Measurements from ENCODE around the gene SCFD1.
"Not testable (repeated sequence)": the region's sequence is repeated elsewhere in the genome, so short reads cannot be mapped to it uniquely, and the experiment has no call there.

SCFD1 gene

GRCh38 chr14:30621940-30622830, at the start of gene SCFD1:
Gene SCFD1 (plus strand): TSS chr14:30622319. CDS start chr14:30622339, 20 bp downstream.
- DNase-seq (ENCODE audit: low read depth, low spot score) = peak; percentile 97

GRCh38 chr14:30572771-30573170, 49.3 kb upstream of the SCFD1 start:
- no peak for DNase-seq (ENCODE audit: low read depth, low spot score)

GRCh38 chr14:30573226-30573814, 48.8 kb upstream of the SCFD1 start:
- peak; percentile 26 for DNase-seq (ENCODE audit: low read depth, low spot score)

GRCh38 chr14:30573966-30574365, 48.2 kb upstream of the SCFD1 start:
- no peak for DNase-seq (ENCODE audit: low read depth, low spot score)

- DNase-seq (ENCODE audit: low read depth, low spot score) = not testable (repeated sequence)
These were observed 47.3 kb upstream of the SCFD1 start for GRCh38 chr14:30574777-30575176.

- DNase-seq (ENCODE audit: low read depth, low spot score) = not testable (repeated sequence)
These were observed 45.8 kb upstream of the SCFD1 start for GRCh38 chr14:30576333-30576732.

GRCh38 chr14:30580616-30581282, 41.4 kb upstream of the SCFD1 start:
- peak; percentile 27 for DNase-seq (ENCODE audit: low read depth, low spot score)

GRCh38 chr14:30581283-30581625, 40.9 kb upstream of the SCFD1 start:
- no peak for DNase-seq (ENCODE audit: low read depth, low spot score)

- DNase-seq (ENCODE audit: low read depth, low spot score) = no peak
These were observed 39.7 kb upstream of the SCFD1 start for GRCh38 chr14:30582376-30582775.

- no peak for DNase-seq (ENCODE audit: low read depth, low spot score)
These were observed 38.0 kb upstream of the SCFD1 start for GRCh38 chr14:30584058-30584630.

- no peak for DNase-seq (ENCODE audit: low read depth, low spot score)
These were observed 36.9 kb upstream of the SCFD1 start for GRCh38 chr14:30585204-30585603.

GRCh38 chr14:30587141-30587540, 35.0 kb upstream of the SCFD1 start:
- DNase-seq (ENCODE audit: low read depth, low spot score) = no peak

- no peak for DNase-seq (ENCODE audit: low read depth, low spot score)
These were observed 33.2 kb upstream of the SCFD1 start for GRCh38 chr14:30588873-30589272.

GRCh38 chr14:30596935-30597334, 25.2 kb upstream of the SCFD1 start:
- no peak for DNase-seq (ENCODE audit: low read depth, low spot score)

- DNase-seq (ENCODE audit: low read depth, low spot score) = no peak
These were observed 24.6 kb upstream of the SCFD1 start for GRCh38 chr14:30597504-30597903.

- DNase-seq (ENCODE audit: low read depth, low spot score) = no peak
These were observed 20.9 kb upstream of the SCFD1 start for GRCh38 chr14:30600922-30601918.

- no peak for DNase-seq (ENCODE audit: low read depth, low spot score)
These were observed 18.7 kb upstream of the SCFD1 start for GRCh38 chr14:30603402-30603801.

- DNase-seq (ENCODE audit: low read depth, low spot score) = not testable (repeated sequence)
These were observed 17.4 kb upstream of the SCFD1 start for GRCh38 chr14:30604696-30605095.

- DNase-seq (ENCODE audit: low read depth, low spot score) = peak; percentile 52
These were observed 14.9 kb upstream of the SCFD1 start for GRCh38 chr14:30607156-30607780.

GRCh38 chr14:30608533-30609006, 13.5 kb upstream of the SCFD1 start:
- peak; percentile 52 for DNase-seq (ENCODE audit: low read depth, low spot score)

Data from astrocyte of the hippocampus (primary cell).